ENCODE data around the gene PLEKHG4. TPM values are rescaled to one million over a fixed set of nuclear protein-coding genes. Genes with fewer than 3 reads are reported as not detected.

PLEKHG4 gene
- polyA plus RNA-seq, 2 of the 4 experiments (the other 2 are of a cell fraction): 10.0 to 15.9 TPM

GRCh38 chr16:67236563-67237395 lies 42.6 kb upstream of the PLEKHG4 start:
- WGBS (ENCODE audit: missing lambda C conversion rate): 84% methylated on average over 41 of the region's 50 CpGs
- FAIRE-seq (no peak), DNase-seq (ENCODE audit: low read depth in 1 of 2, low spot score in 1 of 2) (peak; percentile 75 to 86), ATAC-seq (peak; percentile 37 to 77)
- TF ChIP-seq CHD2 (IDR thresholded peaks at IDR 0.05; ENCODE audit: low read length, partially characterized antibody) (no peak), CEBPB (IDR thresholded peaks at IDR 0.05) (no peak), MAZ (IDR thresholded peaks at IDR 0.05; ENCODE audit: borderline replicate concordance, low read depth, low read length) (peak; percentile 45; the same call in 1 of the 2 replicates)
- no peak overlapping the region for H3K4me3 ChIP-seq
- ChIA-PET CTCF (interaction anchor here (0.6 to 14.1 kb wide), 3 partner anchors 9 to 191 kb away, joined by 3 to 138 read pairs (median 5); partner anchors contain the start of genes FHOD1, SLC9A5 and TMEM208), POLR2A (interaction anchor here (0.5 to 3.1 kb wide), 4 partner anchors 9 to 33 kb away, joined by 3 to 20 read pairs (median 4); partner anchors contain the start of genes FHOD1 and TMEM208)
- no peak overlapping the region for H3K4me2 ChIP-seq
- H3K9me3 ChIP-seq: no peaks in the 10 kb centered on the region
- no peak overlapping the region; a peak in 1 of 6 replicates for H3K27ac ChIP-seq
- peaks cover 21% of the 10 kb centered on the region for H3K4me1 ChIP-seq

GRCh38 chr16:67237396-67238277 lies 41.7 kb upstream of the PLEKHG4 start:
- H3K4me3 ChIP-seq: no peak overlapping the region
- WGBS (ENCODE audit: missing lambda C conversion rate): 91% methylated on average over 16 of the region's 16 CpGs
- no peaks in the 10 kb centered on the region for H3K9me3 ChIP-seq
- FAIRE-seq (no peak), DNase-seq (ENCODE audit: low read depth in 1 of 2, low spot score in 1 of 2) (no peak), ATAC-seq (no peak)
- ChIA-PET CTCF (interaction anchor here (1.9 to 14.1 kb wide), 4 partner anchors 8 to 41 kb away, joined by 5 to 138 read pairs (median 10); partner anchors contain the start of genes FHOD1, PLEKHG4, SLC9A5 and TMEM208), POLR2A (interaction anchor here (2.4 to 3.1 kb wide), 2 partner anchors 10 kb away, joined by 14 to 20 read pairs; partner anchors contain the start of gene TMEM208)
- no peak for TF ChIP-seq ATOH8 (CRISPR knock-in tag; IDR thresholded peaks at IDR 0.05; ENCODE audit: low read depth)
- no peak for TF ChIP-seq HES2 (IDR thresholded peaks at IDR 0.05)
- no peak for TF ChIP-seq MAZ (IDR thresholded peaks at IDR 0.05; ENCODE audit: borderline replicate concordance, low read depth, low read length)
- TF ChIP-seq EHMT2 (IDR thresholded peaks at IDR 0.05; ENCODE audit: low read depth): no peak
- TF ChIP-seq SREBF2 (IDR thresholded peaks at IDR 0.05): no peak
- TF ChIP-seq HMGXB4 (CRISPR knock-in tag; IDR thresholded peaks at IDR 0.05; ENCODE audit: borderline replicate concordance): no peak
- no peak for TF ChIP-seq RAD21 (conservative IDR thresholded peaks at IDR 0.05 in 1 of 2, IDR thresholded peaks at IDR 0.05 in 1 of 2)
- no peak for TF ChIP-seq KDM1A (IDR thresholded peaks at IDR 0.05; ENCODE audit: low read depth)
- no peak for TF ChIP-seq NR3C1 (IDR thresholded peaks at IDR 0.05)
- no peak overlapping the region for H3K27ac ChIP-seq
- no peak overlapping the region for H3K4me2 ChIP-seq
- H3K4me1 ChIP-seq: peaks cover 29% of the 10 kb centered on the region

- WGBS (ENCODE audit: missing lambda C conversion rate): 100% methylated on average over 3 of the region's 3 CpGs
- H3K4me2 ChIP-seq: no peak overlapping the region
- no peak overlapping the region for H3K4me3 ChIP-seq
- DNase-seq (ENCODE audit: low read depth in 1 of 2, low spot score in 1 of 2) (no peak), FAIRE-seq (no peak), ATAC-seq (no peak)
- POLR2A ChIA-PET: interaction anchor here (1.0 to 2.4 kb wide), 2 partner anchors 9 to 11 kb away, joined by 3 to 14 read pairs; partner anchors contain the start of genes FHOD1 and TMEM208
- no peaks in the 10 kb centered on the region for H3K9me3 ChIP-seq
- peaks cover 33% of the 10 kb centered on the region for H3K4me1 ChIP-seq
- TF ChIP-seq JUNB (IDR thresholded peaks at IDR 0.05): no peak
- H3K27ac ChIP-seq: no peak overlapping the region
- CTCF ChIA-PET: interaction anchor here (0.6 to 14.1 kb wide), 5 partner anchors 7 to 41 kb away, joined by 3 to 138 read pairs (median 6); partner anchors contain the start of genes FHOD1, PLEKHG4, SLC9A5 and TMEM208
These were observed 41.1 kb upstream of the PLEKHG4 start for GRCh38 chr16:67238278-67238575.

Data from A549 (cell line).